GM12878 (cell line): Measurements from ENCODE around the gene SSC4D. TPM values are rescaled to one million over a fixed set of nuclear protein-coding genes. Genes with fewer than 3 reads are reported as not detected.

ENCODE experiments used
- FOXK2 ChIP-seq: fragments of 450-650 bp; IDR thresholded peaks from 2 replicates; pipeline ENCODE4 v1.6.1; 2017; ENCODE audit warnings: mild to moderate bottlenecking, moderate library complexity
- FOXM1 ChIP-seq: IDR thresholded peaks from 2 replicates; pipeline ENCODE4 v1.6.1; 2012; ENCODE audit warnings: low read depth, mild to moderate bottlenecking, inconsistent platforms, low read length, moderate library complexity
- HCFC1 ChIP-seq: fragments of 150-350 bp; IDR thresholded peaks from 2 replicates; pipeline ENCODE4 v1.6.1; 2014; ENCODE audit warnings: low read length
- HDAC6 ChIP-seq: fragments of 200-600 bp; sonication (generic); IDR thresholded peaks from one replicate; pipeline ENCODE4 v1.8.0; 2017; ENCODE audit warnings: antibody characterized with exemption; ENCODE audit not compliant: unreplicated experiment
- MYB ChIP-seq: fragments of 150-350 bp; IDR thresholded peaks from 2 replicates; pipeline ENCODE4 v1.6.1; 2014; ENCODE audit warnings: mild to moderate bottlenecking, low read depth, low read length, borderline replicate concordance
- MYC ChIP-seq: IDR thresholded peaks from 2 replicates; pipeline ENCODE4 v1.6.1; 2011; ENCODE audit warnings: mild to moderate bottlenecking, low read length, moderate library complexity, inconsistent platforms; ENCODE audit not compliant: insufficient read depth, insufficient replicate concordance, insufficient read length, severe bottlenecking
- NFYB ChIP-seq: IDR thresholded peaks from 2 replicates; pipeline ENCODE4 v1.6.1; 2011; ENCODE audit warnings: low read depth, mild to moderate bottlenecking, low read length, improper control_type of control experiment, moderate library complexity; ENCODE audit not compliant: insufficient read depth
- POLR2AphosphoS5 ChIP-seq: IDR thresholded peaks from 2 replicates; pipeline ENCODE4 v1.6.1; 2011; ENCODE audit warnings: mild to moderate bottlenecking, low read length, inconsistent platforms
- RBBP5 ChIP-seq: fragments of 200-600 bp; sonication (generic); conservative IDR thresholded peaks from 2 replicates; pipeline ENCODE4 v1.6.1; 2016
- RUNX3 ChIP-seq: IDR thresholded peaks from 2 replicates; pipeline ENCODE4 v1.6.1; 2012; ENCODE audit warnings: low read length, inconsistent platforms
- SRF ChIP-seq, 2 experiments: IDR thresholded peaks; 2 replicates each; pipeline ENCODE4 v1.6.1; 2011; ENCODE audit warnings: low read depth in 2 of 2, low read length in 2 of 2, mild to moderate bottlenecking in 1 of 2, moderate library complexity in 1 of 2
- STAT3 ChIP-seq: IDR thresholded peaks from 2 replicates; pipeline ENCODE4 v1.6.1; 2011; ENCODE audit warnings: low read depth, low read length, improper control_type of control experiment
- SUZ12 ChIP-seq: fragments of 200-600 bp; sonication (generic); IDR thresholded peaks from one replicate; pipeline ENCODE4 v1.6.1; 2018; ENCODE audit warnings: antibody characterized with exemption, mild to moderate bottlenecking; ENCODE audit not compliant: unreplicated experiment
- TCF7 ChIP-seq: IDR thresholded peaks from 2 replicates; pipeline ENCODE4 v1.6.1; 2014; ENCODE audit warnings: antibody characterized with exemption, borderline replicate concordance
- polyA plus RNA-seq, 11 experiments: library from polyadenylated mRNA; depleted of rRNA in 4 of 11; unstranded in 6 of 11; stranded (reverse) in 5 of 11; fragments of >200 nt; fragmentation: Nextera tagmentation in 4 of 11; fragmentation: Illumina TruSeq in 1 of 11; extraction: Ambion mirVana in 4 of 11; extraction: Trizol in 1 of 11; gene quantifications; 1 replicate in 1 of 11; 2 replicates in 10 of 11; pipeline versions ENCODE4 v1.2.1 to v1.2.3, GENCODE V29; 2011 to 2016; ENCODE audit warnings: inconsistent platforms in 2 of 11, missing spikeins in 2 of 11, low read depth in 1 of 11
- total RNA-seq, 4 experiments: library from RNA; depleted of rRNA in 3 of 4; stranded (reverse); fragments of >200 nt in 3 of 4; fragmentation: Illumina TruSeq in 1 of 4; extraction: Trizol in 1 of 4; gene quantifications; 2 replicates each; pipeline versions ENCODE4 v1.2.1 to v1.2.3, GENCODE V29; 2013 to 2021
- TF ChIP-seq, protein P1 (sequence below): fragments of 150-350 bp; IDR thresholded peaks from 2 replicates; pipeline ENCODE4 v1.6.1; 2016; ENCODE audit warnings: low read depth, low read length
- TF ChIP-seq, protein P2 (sequence below): fragments of 450-650 bp; IDR thresholded peaks from 2 replicates; pipeline ENCODE4 v1.6.1; 2017; ENCODE audit warnings: mild to moderate bottlenecking, moderate library complexity
- TF ChIP-seq, protein P3 (sequence below): fragments of 450-650 bp; IDR thresholded peaks from 2 replicates; pipeline ENCODE4 v1.6.1; 2017; ENCODE audit warnings: mild to moderate bottlenecking, moderate library complexity

The SSC4D gene
- total and polyA plus RNA-seq, 10 of the 15 experiments (the other 5 are each of a cell fraction or from before 2014, with no cell fraction given): 0.08 to 0.79 (median 0.25) TPM; not detected in 1

DNA sequence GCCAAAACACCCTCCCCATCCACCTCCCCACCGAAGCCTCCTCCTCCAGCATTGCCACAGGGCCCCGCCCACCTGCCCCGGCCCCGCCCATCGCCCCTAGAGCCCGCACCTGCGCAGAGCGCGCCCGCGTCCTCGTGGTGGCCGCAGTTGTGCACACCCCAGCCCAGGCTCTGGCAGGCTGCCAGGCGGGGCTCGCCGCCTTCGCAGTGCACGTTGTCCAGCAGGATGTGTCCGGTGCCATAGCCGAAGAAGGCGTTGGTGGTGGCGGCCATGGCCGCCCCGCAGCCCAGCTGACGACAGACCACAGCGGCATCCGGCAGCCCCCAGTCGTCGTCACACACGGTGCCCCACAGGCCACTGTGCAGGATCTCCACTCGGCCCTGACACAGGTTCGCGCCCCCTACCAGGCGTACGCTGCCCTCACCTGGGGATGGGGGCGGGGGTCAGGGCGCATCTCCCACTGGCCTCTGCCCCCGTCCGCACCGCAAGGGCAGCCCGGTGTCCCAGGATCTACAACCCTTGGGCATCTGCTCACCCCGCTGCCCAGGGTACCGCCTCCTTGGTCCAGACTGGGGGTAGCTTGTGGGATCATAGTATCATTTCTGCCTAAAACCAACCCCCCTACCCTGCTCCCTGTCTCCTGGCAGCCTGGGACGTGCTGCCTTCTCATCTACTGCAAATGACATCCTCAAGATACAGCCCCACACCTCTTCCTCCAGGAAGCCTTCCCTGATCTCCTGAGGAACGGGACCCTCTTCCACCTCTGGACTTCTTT lies 11.9 kb downstream of the SSC4D start (continued):
- TF ChIP-seq, protein P1, sequence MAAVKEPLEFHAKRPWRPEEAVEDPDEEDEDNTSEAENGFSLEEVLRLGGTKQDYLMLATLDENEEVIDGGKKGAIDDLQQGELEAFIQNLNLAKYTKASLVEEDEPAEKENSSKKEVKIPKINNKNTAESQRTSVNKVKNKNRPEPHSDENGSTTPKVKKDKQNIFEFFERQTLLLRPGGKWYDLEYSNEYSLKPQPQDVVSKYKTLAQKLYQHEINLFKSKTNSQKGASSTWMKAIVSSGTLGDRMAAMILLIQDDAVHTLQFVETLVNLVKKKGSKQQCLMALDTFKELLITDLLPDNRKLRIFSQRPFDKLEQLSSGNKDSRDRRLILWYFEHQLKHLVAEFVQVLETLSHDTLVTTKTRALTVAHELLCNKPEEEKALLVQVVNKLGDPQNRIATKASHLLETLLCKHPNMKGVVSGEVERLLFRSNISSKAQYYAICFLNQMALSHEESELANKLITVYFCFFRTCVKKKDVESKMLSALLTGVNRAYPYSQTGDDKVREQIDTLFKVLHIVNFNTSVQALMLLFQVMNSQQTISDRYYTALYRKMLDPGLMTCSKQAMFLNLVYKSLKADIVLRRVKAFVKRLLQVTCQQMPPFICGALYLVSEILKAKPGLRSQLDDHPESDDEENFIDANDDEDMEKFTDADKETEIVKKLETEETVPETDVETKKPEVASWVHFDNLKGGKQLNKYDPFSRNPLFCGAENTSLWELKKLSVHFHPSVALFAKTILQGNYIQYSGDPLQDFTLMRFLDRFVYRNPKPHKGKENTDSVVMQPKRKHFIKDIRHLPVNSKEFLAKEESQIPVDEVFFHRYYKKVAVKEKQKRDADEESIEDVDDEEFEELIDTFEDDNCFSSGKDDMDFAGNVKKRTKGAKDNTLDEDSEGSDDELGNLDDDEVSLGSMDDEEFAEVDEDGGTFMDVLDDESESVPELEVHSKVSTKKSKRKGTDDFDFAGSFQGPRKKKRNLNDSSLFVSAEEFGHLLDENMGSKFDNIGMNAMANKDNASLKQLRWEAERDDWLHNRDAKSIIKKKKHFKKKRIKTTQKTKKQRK: no peak
- TF ChIP-seq MYC: no peak
- TF ChIP-seq SRF (IDR thresholded peaks at IDR 0.05; ENCODE audit: low read depth in 2 of 2, low read length in 2 of 2): no peak
- TF ChIP-seq NFYB: no peak
- no peak for TF ChIP-seq FOXK2
- TF ChIP-seq TCF7: no peak
- no peak for TF ChIP-seq HDAC6
- no peak for TF ChIP-seq RBBP5
- peak; percentile 39; the same call in 1 of the 2 replicates for TF ChIP-seq POLR2AphosphoS5
- no peak for TF ChIP-seq MYB
- TF ChIP-seq, protein P2, sequence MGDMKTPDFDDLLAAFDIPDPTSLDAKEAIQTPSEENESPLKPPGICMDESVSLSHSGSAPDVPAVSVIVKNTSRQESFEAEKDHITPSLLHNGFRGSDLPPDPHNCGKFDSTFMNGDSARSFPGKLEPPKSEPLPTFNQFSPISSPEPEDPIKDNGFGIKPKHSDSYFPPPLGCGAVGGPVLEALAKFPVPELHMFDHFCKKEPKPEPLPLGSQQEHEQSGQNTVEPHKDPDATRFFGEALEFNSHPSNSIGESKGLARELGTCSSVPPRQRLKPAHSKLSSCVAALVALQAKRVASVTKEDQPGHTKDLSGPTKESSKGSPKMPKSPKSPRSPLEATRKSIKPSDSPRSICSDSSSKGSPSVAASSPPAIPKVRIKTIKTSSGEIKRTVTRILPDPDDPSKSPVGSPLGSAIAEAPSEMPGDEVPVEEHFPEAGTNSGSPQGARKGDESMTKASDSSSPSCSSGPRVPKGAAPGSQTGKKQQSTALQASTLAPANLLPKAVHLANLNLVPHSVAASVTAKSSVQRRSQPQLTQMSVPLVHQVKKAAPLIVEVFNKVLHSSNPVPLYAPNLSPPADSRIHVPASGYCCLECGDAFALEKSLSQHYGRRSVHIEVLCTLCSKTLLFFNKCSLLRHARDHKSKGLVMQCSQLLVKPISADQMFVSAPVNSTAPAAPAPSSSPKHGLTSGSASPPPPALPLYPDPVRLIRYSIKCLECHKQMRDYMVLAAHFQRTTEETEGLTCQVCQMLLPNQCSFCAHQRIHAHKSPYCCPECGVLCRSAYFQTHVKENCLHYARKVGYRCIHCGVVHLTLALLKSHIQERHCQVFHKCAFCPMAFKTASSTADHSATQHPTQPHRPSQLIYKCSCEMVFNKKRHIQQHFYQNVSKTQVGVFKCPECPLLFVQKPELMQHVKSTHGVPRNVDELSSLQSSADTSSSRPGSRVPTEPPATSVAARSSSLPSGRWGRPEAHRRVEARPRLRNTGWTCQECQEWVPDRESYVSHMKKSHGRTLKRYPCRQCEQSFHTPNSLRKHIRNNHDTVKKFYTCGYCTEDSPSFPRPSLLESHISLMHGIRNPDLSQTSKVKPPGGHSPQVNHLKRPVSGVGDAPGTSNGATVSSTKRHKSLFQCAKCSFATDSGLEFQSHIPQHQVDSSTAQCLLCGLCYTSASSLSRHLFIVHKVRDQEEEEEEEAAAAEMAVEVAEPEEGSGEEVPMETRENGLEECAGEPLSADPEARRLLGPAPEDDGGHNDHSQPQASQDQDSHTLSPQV: no peak
- TF ChIP-seq STAT3: no peak
- TF ChIP-seq FOXM1: no peak
- TF ChIP-seq RUNX3: peak; percentile 42; the same call in 1 of the 2 replicates
- TF ChIP-seq HCFC1: no peak
- no peak for TF ChIP-seq SUZ12
- TF ChIP-seq, protein P3, sequence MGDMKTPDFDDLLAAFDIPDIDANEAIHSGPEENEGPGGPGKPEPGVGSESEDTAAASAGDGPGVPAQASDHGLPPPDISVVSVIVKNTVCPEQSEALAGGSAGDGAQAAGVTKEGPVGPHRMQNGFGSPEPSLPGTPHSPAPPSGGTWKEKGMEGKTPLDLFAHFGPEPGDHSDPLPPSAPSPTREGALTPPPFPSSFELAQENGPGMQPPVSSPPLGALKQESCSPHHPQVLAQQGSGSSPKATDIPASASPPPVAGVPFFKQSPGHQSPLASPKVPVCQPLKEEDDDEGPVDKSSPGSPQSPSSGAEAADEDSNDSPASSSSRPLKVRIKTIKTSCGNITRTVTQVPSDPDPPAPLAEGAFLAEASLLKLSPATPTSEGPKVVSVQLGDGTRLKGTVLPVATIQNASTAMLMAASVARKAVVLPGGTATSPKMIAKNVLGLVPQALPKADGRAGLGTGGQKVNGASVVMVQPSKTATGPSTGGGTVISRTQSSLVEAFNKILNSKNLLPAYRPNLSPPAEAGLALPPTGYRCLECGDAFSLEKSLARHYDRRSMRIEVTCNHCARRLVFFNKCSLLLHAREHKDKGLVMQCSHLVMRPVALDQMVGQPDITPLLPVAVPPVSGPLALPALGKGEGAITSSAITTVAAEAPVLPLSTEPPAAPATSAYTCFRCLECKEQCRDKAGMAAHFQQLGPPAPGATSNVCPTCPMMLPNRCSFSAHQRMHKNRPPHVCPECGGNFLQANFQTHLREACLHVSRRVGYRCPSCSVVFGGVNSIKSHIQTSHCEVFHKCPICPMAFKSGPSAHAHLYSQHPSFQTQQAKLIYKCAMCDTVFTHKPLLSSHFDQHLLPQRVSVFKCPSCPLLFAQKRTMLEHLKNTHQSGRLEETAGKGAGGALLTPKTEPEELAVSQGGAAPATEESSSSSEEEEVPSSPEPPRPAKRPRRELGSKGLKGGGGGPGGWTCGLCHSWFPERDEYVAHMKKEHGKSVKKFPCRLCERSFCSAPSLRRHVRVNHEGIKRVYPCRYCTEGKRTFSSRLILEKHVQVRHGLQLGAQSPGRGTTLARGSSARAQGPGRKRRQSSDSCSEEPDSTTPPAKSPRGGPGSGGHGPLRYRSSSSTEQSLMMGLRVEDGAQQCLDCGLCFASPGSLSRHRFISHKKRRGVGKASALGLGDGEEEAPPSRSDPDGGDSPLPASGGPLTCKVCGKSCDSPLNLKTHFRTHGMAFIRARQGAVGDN: peak; percentile 83
